Astrocyte of the spinal cord (primary cell): ENCODE measurements around the gene DHX57.

Source experiments
- DNase-seq: peaks from one replicate; pipeline ENCODE4 v3.0.0; 2011; ENCODE audit warnings: low read depth, low spot score
- H3K4me3 ChIP-seq: 2 replicates; pipeline ENCODE4 v1.5.1; 2011; ENCODE audit warnings: low read depth, mild to moderate bottlenecking, low read length, moderate library complexity
- CTCF ChIP-seq: IDR thresholded peaks from 2 replicates; pipeline ENCODE4 v1.5.1; 2012; ENCODE audit warnings: low read depth, mild to moderate bottlenecking, low read length, inconsistent platforms
- in situ Hi-C: cut with HindIII; loops from 2 replicates; pipeline ENCODE4 v1.10.0; 2017; ENCODE audit warnings: low sequenced_read_pairs

DHX57 gene

GRCh38 chr2:38909872-38910271, 34.1 kb upstream of the DHX57 start:
- no peak for TF ChIP-seq CTCF
- in situ Hi-C loops: no loop called here
- DNase-seq: no peak
- no peak overlapping the region for H3K4me3 ChIP-seq

- in situ Hi-C loops: no loop called here
- TF ChIP-seq CTCF: no peak
- DNase-seq: no peak
- no peak overlapping the region for H3K4me3 ChIP-seq
These were observed 32.2 kb upstream of the DHX57 start for GRCh38 chr2:38907743-38908562.

- no peak overlapping the region for H3K4me3 ChIP-seq
- TF ChIP-seq CTCF: no peak
- in situ Hi-C loops: no loop called here
- no peak for DNase-seq
These were observed 31.5 kb upstream of the DHX57 start for GRCh38 chr2:38907242-38907641.

GRCh38 chr2:38905251-38905650, 29.5 kb upstream of the DHX57 start:
- no peak for TF ChIP-seq CTCF
- in situ Hi-C loops: no loop called here
- no peak overlapping the region for H3K4me3 ChIP-seq
- DNase-seq: no peak

- in situ Hi-C loops: no loop called here
- H3K4me3 ChIP-seq: no peak overlapping the region
- TF ChIP-seq CTCF: no peak
- DNase-seq: no peak
These were observed 25.0 kb upstream of the DHX57 start for GRCh38 chr2:38900726-38901125.

- TF ChIP-seq CTCF: no peak
- H3K4me3 ChIP-seq: no peak overlapping the region
- no peak for DNase-seq
- in situ Hi-C loops: no loop called here
These were observed 22.5 kb upstream of the DHX57 start for GRCh38 chr2:38898256-38898655.
